ENCODE results near the gene ARHGAP27. TPM values are rescaled to one million over a fixed set of nuclear protein-coding genes. Genes with fewer than 3 reads are reported as not detected.

ARHGAP27 gene
- total and polyA plus RNA-seq, 2 of the 4 experiments (the other 2 are of a cell fraction): under 0.01 to 0.89 TPM

DNA sequence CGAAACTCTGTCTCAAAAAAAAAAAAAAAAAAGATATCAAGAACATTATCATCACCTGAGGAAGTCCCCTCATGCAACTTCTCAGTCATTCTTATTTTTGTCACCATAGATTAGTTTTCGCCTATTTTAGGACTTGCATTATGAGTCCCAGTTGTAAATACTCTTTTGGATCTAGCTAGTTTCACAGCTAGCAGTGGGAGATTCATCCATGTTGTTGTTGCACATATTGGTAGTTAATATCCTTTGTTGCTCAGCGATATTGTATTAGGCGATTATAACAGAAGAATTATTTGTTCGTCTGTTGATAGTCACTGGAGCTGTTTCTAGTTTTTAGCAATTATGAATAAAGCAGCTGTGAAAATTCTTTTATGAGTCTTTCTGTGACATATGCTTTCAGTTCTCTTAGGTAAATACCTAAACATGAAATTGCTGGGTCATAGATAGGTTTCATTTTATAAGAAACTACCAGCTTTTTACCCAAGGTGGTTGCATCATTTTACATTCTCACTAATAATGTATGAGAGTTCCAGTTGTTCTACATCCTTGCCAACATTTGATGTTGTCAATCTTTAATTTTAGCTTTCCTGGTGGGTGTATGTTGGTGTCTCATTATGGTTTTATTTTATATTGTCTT, 75.2 kb downstream of the ARHGAP27 start:
- Histone ChIP-seq H2AK9ac (replicated peaks; ENCODE audit: low read depth, low read length, poor library complexity) (no peak overlapping the region), H3K4me1 (ENCODE audit: control insufficient read depth, insufficient read depth, low read length) (no peaks in the 10 kb centered on the region), H2AK5ac (ENCODE audit: low read depth, low read length) (no peak overlapping the region), H3K18ac (ENCODE audit: low read depth, low read length) (no peak overlapping the region), H4K20me1 (ENCODE audit: insufficient read depth, low read length) (no peaks in the 10 kb centered on the region), H2BK15ac (ENCODE audit: low read depth, low read length) (no peak overlapping the region), H3K9me1 (ENCODE audit: insufficient read depth, low read length) (0 out of 2 replicates have a peak, but pooled peaks cover 2% of the 10 kb centered on the region), H4K8ac (ENCODE audit: low read depth in 2 of 2, low read length in 2 of 2) (no peak overlapping the region), H3K79me1 (ENCODE audit: low read depth in 1 of 2, low read length in 2 of 2) (no peaks in the 10 kb centered on the region), H3K56ac (ENCODE audit: extremely low read depth, insufficient read depth, low read length) (no peak overlapping the region), H2BK120ac (ENCODE audit: low read depth, low read length) (no peak overlapping the region), H2BK5ac (ENCODE audit: low read depth, low read length, poor library complexity, severe bottlenecking) (no peak overlapping the region), H3K4me3 (ENCODE audit: insufficient read depth, low read depth, low read length) (no peak overlapping the region), H3K4ac (ENCODE audit: low read depth, low read length) (no peak overlapping the region), H3K36me3 (ENCODE audit: control insufficient read depth, insufficient read depth, low read length) (no peaks in the 10 kb centered on the region), H4K5ac (ENCODE audit: low read depth, low read length) (no peak overlapping the region), H2AFZ (replicated peaks; ENCODE audit: low read length, poor library complexity) (no peak overlapping the region), H3K27me3 (ENCODE audit: control insufficient read depth, insufficient read depth, low read length) (peaks cover 3% of the 10 kb centered on the region; the same call in 1 of the 2 replicates), H3K9ac (ENCODE audit: low read depth, low read length) (no peak overlapping the region), H3K14ac (replicated peaks; ENCODE audit: low read depth, low read length) (no peak overlapping the region), H2BK20ac (ENCODE audit: low read depth, low read length) (no peak overlapping the region), H3K9me3 (ENCODE audit: control insufficient read depth, insufficient read depth, low read length) (no peaks in the 10 kb centered on the region), H4K91ac (ENCODE audit: insufficient read depth, low read depth, low read length) (no peak overlapping the region), H3K27ac (ENCODE audit: insufficient read depth, low read length) (no peak overlapping the region), H3K4me2 (ENCODE audit: low read depth, low read length) (no peak overlapping the region), H3K23ac (ENCODE audit: low read depth, low read length) (no peak overlapping the region)
- ATAC-seq (ENCODE audit: low read depth) (no peak), DNase-seq (no peak)
- dilution Hi-C loops (cut with HindIII; ENCODE audit: low sequenced_read_pairs, unreplicated experiment): no loop called here
- no peak for TF ChIP-seq RCOR1 (IDR thresholded peaks at IDR 0.05; ENCODE audit: insufficient replicate concordance, low read length)
- TF ChIP-seq NFE2L2 (IDR thresholded peaks at IDR 0.05; ENCODE audit: low read depth, low read length): no peak
- TF ChIP-seq BHLHE40 (IDR thresholded peaks at IDR 0.05; ENCODE audit: low read depth, low read length): no peak
- no peak for TF ChIP-seq SMC3 (IDR thresholded peaks at IDR 0.05; ENCODE audit: low read depth, low read length)
- no peak for TF ChIP-seq MAFK (IDR thresholded peaks at IDR 0.05; ENCODE audit: low read depth, low read length)
- TF ChIP-seq RFX5 (IDR thresholded peaks at IDR 0.05; ENCODE audit: low read depth, low read length): no peak
- TF ChIP-seq, protein P1, sequence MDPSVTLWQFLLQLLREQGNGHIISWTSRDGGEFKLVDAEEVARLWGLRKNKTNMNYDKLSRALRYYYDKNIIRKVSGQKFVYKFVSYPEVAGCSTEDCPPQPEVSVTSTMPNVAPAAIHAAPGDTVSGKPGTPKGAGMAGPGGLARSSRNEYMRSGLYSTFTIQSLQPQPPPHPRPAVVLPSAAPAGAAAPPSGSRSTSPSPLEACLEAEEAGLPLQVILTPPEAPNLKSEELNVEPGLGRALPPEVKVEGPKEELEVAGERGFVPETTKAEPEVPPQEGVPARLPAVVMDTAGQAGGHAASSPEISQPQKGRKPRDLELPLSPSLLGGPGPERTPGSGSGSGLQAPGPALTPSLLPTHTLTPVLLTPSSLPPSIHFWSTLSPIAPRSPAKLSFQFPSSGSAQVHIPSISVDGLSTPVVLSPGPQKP (IDR thresholded peaks at IDR 0.05; ENCODE audit: borderline replicate concordance, low read depth, low read length): no peak
- TF ChIP-seq, protein P2, sequence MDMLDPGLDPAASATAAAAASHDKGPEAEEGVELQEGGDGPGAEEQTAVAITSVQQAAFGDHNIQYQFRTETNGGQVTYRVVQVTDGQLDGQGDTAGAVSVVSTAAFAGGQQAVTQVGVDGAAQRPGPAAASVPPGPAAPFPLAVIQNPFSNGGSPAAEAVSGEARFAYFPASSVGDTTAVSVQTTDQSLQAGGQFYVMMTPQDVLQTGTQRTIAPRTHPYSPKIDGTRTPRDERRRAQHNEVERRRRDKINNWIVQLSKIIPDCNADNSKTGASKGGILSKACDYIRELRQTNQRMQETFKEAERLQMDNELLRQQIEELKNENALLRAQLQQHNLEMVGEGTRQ (IDR thresholded peaks at IDR 0.05; ENCODE audit: low read depth, low read length): no peak
- TF ChIP-seq MAZ (IDR thresholded peaks at IDR 0.05; ENCODE audit: borderline replicate concordance, low read depth, low read length): no peak
- TF ChIP-seq, protein P3, sequence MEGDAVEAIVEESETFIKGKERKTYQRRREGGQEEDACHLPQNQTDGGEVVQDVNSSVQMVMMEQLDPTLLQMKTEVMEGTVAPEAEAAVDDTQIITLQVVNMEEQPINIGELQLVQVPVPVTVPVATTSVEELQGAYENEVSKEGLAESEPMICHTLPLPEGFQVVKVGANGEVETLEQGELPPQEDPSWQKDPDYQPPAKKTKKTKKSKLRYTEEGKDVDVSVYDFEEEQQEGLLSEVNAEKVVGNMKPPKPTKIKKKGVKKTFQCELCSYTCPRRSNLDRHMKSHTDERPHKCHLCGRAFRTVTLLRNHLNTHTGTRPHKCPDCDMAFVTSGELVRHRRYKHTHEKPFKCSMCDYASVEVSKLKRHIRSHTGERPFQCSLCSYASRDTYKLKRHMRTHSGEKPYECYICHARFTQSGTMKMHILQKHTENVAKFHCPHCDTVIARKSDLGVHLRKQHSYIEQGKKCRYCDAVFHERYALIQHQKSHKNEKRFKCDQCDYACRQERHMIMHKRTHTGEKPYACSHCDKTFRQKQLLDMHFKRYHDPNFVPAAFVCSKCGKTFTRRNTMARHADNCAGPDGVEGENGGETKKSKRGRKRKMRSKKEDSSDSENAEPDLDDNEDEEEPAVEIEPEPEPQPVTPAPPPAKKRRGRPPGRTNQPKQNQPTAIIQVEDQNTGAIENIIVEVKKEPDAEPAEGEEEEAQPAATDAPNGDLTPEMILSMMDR (conservative IDR thresholded peaks at IDR 0.05; ENCODE audit: low read depth, low read length): no peak
- TF ChIP-seq MXI1 (IDR thresholded peaks at IDR 0.05; ENCODE audit: borderline replicate concordance, low read depth, low read length): no peak
- WGBS, 2 experiments (ENCODE audit: extremely low coverage in 2 of 2, insufficient read length in 1 of 2): 93% methylated on average over 3 of the region's 5 CpGs; no CpG with 5 or more reads in 1 of the 2 experiments
- in situ Hi-C loops (cut with MboI; ENCODE audit: low sequenced_read_pairs): no loop called here
- CTCF ChIA-PET: interaction anchor here (2.5 kb wide), 1 partner anchor 12 kb away, joined by 7 read pairs; no protein-coding TSS in a partner anchor
- no TSS peak for BruUV-seq (replicated peaks)
- POLR2A ChIA-PET (ENCODE audit: unreplicated experiment): no interaction called here
- intact Hi-C loops (cut with micrococcal nuclease): no loop called here

Measured in IMR-90 (cell line).